Thoracic aorta (tissue), 2 donors: Measurements from ENCODE around the gene FRMD1. TPM values are rescaled to one million over a fixed set of nuclear protein-coding genes. Genes with fewer than 3 reads are reported as not detected.

Experiments
- ATAC-seq: fragments of 150-250 bp; one replicate; pipeline ENCODE4 v1.8.0; 2017; ENCODE audit warnings: low read depth; ENCODE audit not compliant: insufficient number of reproducible peaks, low FRiP score
- DNase-seq: peaks from one replicate; pipeline ENCODE4 v3.0.0-alpha.2; 2020; ENCODE audit warnings: low spot score
- H3K27ac ChIP-seq, 2 donors: fragments of 200-600 bp; sonication (generic); 1 replicate in 1 of 2; 2 replicates in 1 of 2; pipeline ENCODE4 v1.5.1; 2016; ENCODE audit warnings: mild to moderate bottlenecking in 2 of 2, moderate library complexity in 2 of 2
- H3K27me3 ChIP-seq: fragments of 200-600 bp; sonication (generic); replicated peaks from 2 replicates; pipeline ENCODE4 v1.6.0; 2016; ENCODE audit warnings: mild to moderate bottlenecking; ENCODE audit not compliant: insufficient read depth
- H3K36me3 ChIP-seq: fragments of 200-600 bp; sonication (generic); one replicate; pipeline ENCODE4 v1.5.1; 2016
- H3K4me1 ChIP-seq, 2 donors: fragments of 200-600 bp; sonication (generic); 1 replicate in 1 of 2; 2 replicates in 1 of 2; pipeline versions ENCODE4 v1.5.1 to v1.6.0; 2016; ENCODE audit warnings: low read depth in 2 of 2, mild to moderate bottlenecking in 1 of 2; ENCODE audit not compliant: control insufficient read depth in 1 of 2
- H3K4me3 ChIP-seq: fragments of 200-600 bp; sonication (generic); 2 replicates; pipeline ENCODE4 v1.5.1; 2016; ENCODE audit warnings: mild to moderate bottlenecking
- H3K9me3 ChIP-seq: fragments of 200-600 bp; sonication (generic); 2 replicates; pipeline ENCODE4 v1.5.1; 2016
- CTCF ChIP-seq: fragments of 200-600 bp; sonication (generic); IDR thresholded peaks from one replicate; pipeline ENCODE4 v1.5.1; 2019; ENCODE audit warnings: antibody characterized with exemption
- total RNA-seq, 2 donors: library from RNA; depleted of rRNA; stranded (reverse); fragments of >200 nt; gene quantifications; one replicate each; pipeline versions ENCODE4 v1.1.0 to v1.2.3, GENCODE V29; 2016

Gene FRMD1
- total RNA-seq, 2 donors from 2014 or later: not detected

- Histone ChIP-seq H3K9me3 (peaks cover 9% of the 10 kb centered on the region), H3K36me3 (no peaks in the 10 kb centered on the region), H3K27ac (peak overlapping the region in 1 of 2 donors; percentile 30), H3K4me3 (peak overlapping the region; percentile 71), H3K27me3 (no peaks in the 10 kb centered on the region), H3K4me1 (peaks cover 4 to 5% of the 10 kb centered on the region in 2 donors)
- DNase-seq (no peak), ATAC-seq (no peak)
- no peak for TF ChIP-seq CTCF
Measured at GRCh38 chr6:168035098-168035660, 43.8 kb downstream of the FRMD1 start.

GRCh38 chr6:168034537-168034936 is 44.5 kb downstream of the FRMD1 start:
- ATAC-seq: no peak
- Histone ChIP-seq H3K9me3 (peaks cover 4% of the 10 kb centered on the region), H3K27me3 (no peaks in the 10 kb centered on the region), H3K4me1 (peaks cover 4 to 5% of the 10 kb centered on the region in 2 donors), H3K4me3 (no peak overlapping the region), H3K36me3 (no peaks in the 10 kb centered on the region), H3K27ac (peak overlapping the region in 1 of 2 donors; percentile 30)
- DNase-seq: no peak
- TF ChIP-seq CTCF: no peak

GRCh38 chr6:168033791-168034190 is 45.2 kb downstream of the FRMD1 start:
- Histone ChIP-seq H3K9me3 (no peaks in the 10 kb centered on the region), H3K27me3 (no peaks in the 10 kb centered on the region), H3K27ac (no peak overlapping the region), H3K4me1 (peaks cover 4 to 5% of the 10 kb centered on the region in 2 donors), H3K4me3 (no peak overlapping the region), H3K36me3 (no peaks in the 10 kb centered on the region)
- no peak for TF ChIP-seq CTCF
- no peak for DNase-seq
- ATAC-seq: no peak

GRCh38 chr6:168032005-168032760 is 46.8 kb downstream of the FRMD1 start:
- peaks cover 4 to 5% of the 10 kb centered on the region in 2 donors for H3K4me1 ChIP-seq
- no peak for ATAC-seq
- H3K36me3 ChIP-seq: no peaks in the 10 kb centered on the region
- H3K9me3 ChIP-seq: no peaks in the 10 kb centered on the region
- DNase-seq: no peak
- H3K4me3 ChIP-seq: no peak overlapping the region
- no peak overlapping the region for H3K27ac ChIP-seq
- no peaks in the 10 kb centered on the region for H3K27me3 ChIP-seq
- no peak for TF ChIP-seq CTCF

GRCh38 chr6:168031411-168031971 is 47.5 kb downstream of the FRMD1 start:
- Histone ChIP-seq H3K9me3 (no peaks in the 10 kb centered on the region), H3K27me3 (no peaks in the 10 kb centered on the region), H3K36me3 (no peaks in the 10 kb centered on the region), H3K4me3 (no peak overlapping the region), H3K4me1 (peaks cover 4 to 5% of the 10 kb centered on the region in 2 donors), H3K27ac (no peak overlapping the region)
- DNase-seq (no peak), ATAC-seq (no peak)
- no peak for TF ChIP-seq CTCF
